ENCODE data around the gene ATG16L1.

The ATG16L1 gene

DNA sequence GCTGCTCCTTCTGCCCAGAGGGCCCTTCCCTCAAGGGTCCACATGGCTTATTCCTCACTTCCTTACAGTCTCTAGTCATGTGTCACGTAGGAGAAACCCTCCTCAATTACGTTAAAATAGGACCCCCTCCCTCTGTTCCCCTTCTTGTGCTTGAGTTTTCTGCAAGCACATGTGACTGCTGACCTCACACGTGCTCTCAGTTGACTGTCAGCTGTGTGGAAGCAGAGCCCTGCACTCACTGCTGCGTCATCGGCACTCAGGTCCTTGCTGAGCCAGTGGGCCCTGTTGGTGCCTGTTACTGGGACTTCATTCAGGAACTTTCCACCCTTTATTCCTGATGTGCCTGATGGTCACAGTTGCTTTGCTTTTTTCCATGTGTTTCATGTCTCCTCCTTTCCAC, 11.1 kb downstream of the ATG16L1 start:
- H3K4me3 ChIP-seq (ENCODE audit: low read depth, low read length), result no peak overlapping the region
- no peak for DNase-seq (ENCODE audit: low read depth)
- TF ChIP-seq, protein P1, sequence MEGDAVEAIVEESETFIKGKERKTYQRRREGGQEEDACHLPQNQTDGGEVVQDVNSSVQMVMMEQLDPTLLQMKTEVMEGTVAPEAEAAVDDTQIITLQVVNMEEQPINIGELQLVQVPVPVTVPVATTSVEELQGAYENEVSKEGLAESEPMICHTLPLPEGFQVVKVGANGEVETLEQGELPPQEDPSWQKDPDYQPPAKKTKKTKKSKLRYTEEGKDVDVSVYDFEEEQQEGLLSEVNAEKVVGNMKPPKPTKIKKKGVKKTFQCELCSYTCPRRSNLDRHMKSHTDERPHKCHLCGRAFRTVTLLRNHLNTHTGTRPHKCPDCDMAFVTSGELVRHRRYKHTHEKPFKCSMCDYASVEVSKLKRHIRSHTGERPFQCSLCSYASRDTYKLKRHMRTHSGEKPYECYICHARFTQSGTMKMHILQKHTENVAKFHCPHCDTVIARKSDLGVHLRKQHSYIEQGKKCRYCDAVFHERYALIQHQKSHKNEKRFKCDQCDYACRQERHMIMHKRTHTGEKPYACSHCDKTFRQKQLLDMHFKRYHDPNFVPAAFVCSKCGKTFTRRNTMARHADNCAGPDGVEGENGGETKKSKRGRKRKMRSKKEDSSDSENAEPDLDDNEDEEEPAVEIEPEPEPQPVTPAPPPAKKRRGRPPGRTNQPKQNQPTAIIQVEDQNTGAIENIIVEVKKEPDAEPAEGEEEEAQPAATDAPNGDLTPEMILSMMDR (IDR thresholded peaks at IDR 0.05; ENCODE audit: insufficient read depth, low read depth, low read length, missing control alignments), result no peak

GRCh38 chr2:233263045-233263570, 11.6 kb downstream of the ATG16L1 start:
- no peak for DNase-seq (ENCODE audit: low read depth)
- TF ChIP-seq, protein P1 (IDR thresholded peaks at IDR 0.05; ENCODE audit: insufficient read depth, low read depth, low read length, missing control alignments), result no peak
- no peak overlapping the region for H3K4me3 ChIP-seq (ENCODE audit: low read depth, low read length)

DNA sequence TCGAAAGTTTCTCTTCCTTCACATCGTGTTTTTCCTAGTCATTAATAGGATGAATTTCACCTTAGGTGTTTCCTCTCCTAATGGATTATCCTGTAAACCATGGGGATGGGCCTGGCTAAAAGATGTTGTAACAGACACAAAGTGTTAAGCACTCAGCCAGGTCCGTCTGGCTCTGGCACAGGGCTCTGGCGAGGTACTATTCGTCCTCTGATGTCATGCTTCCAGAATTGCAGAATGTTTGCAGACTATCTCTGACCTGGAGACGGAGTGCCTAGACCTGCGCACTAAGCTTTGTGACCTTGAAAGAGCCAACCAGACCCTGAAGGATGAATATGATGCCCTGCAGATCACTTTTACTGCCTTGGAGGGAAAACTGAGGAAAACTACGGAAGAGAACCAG, 13.2 kb downstream of the ATG16L1 start:
- TF ChIP-seq, protein P1 (IDR thresholded peaks at IDR 0.05; ENCODE audit: insufficient read depth, low read depth, low read length, missing control alignments), result no peak
- no peak for DNase-seq (ENCODE audit: low read depth)
- H3K4me3 ChIP-seq (ENCODE audit: low read depth, low read length), result no peak overlapping the region

- no peak overlapping the region for H3K4me3 ChIP-seq (ENCODE audit: low read depth, low read length)
- TF ChIP-seq, protein P1 (IDR thresholded peaks at IDR 0.05; ENCODE audit: insufficient read depth, low read depth, low read length, missing control alignments), result no peak
- peak; percentile 21 for DNase-seq (ENCODE audit: low read depth)
Observed at GRCh38 chr2:233265899-233266431, 14.5 kb downstream of the ATG16L1 start.

DNA sequence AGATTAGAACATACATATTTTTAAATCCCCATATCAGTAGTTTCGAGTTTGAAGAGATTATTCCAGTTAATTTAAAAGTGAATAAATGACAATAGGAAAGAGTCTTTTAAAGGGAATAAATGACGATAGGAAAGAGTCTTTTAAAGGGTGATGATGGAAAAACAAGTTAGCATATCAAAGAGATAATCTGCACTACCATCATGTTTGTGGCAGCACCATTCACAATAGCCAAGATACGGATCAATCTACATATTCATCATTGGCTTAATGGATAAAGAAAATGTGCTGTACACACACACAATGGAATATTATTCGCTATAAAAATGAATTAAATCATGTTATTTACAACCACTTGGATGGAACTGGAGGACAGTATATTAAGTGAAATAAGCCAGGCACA, 15.0 kb downstream of the ATG16L1 start:
- no peak for DNase-seq (ENCODE audit: low read depth)
- H3K4me3 ChIP-seq (ENCODE audit: low read depth, low read length), result no peak overlapping the region
- TF ChIP-seq, protein P1 (IDR thresholded peaks at IDR 0.05; ENCODE audit: insufficient read depth, low read depth, low read length, missing control alignments), result no peak

DNA sequence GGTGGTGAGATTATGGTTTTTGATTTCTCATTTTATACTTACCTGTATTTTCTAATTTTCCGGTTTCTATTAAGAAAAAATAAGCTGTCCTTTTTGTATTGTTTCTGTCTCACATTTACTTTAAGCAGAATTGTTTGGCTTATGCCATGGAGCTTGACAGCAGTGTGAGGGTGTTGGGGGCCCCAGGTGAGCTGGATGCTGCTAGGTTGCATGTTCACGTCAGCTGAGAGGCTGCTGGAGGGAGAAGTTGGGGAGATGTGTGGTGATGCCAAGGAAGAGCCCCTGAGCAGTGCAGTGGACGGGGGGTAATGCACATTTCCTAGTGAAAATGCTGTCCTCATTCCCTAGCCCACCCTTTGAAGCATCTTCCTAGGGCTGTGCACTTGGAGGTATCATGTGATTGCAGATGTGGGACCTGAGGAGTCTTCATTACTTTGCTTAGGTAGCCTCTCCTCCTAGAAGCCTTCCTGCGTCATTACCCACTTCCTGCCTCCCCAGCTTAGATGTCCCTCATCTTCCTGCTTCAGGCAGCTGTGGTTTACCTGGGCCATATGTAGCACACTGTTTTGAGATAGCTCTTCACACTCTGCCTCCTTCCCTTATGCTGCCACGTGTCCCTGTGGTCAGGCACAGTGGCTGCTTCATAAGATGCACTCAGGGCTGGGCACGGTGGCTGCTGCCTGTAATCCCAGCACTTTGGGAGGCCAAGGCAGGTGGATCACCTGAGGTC, 16.2 kb downstream of the ATG16L1 start:
- no peak overlapping the region for H3K4me3 ChIP-seq (ENCODE audit: low read depth, low read length)
- TF ChIP-seq, protein P1 (IDR thresholded peaks at IDR 0.05; ENCODE audit: insufficient read depth, low read depth, low read length, missing control alignments), result no peak
- peak; percentile 83 for DNase-seq (ENCODE audit: low read depth)
